ENCODE results near the gene FREM1. TPM values are rescaled to one million over a fixed set of nuclear protein-coding genes. Genes with fewer than 3 reads are reported as not detected.

Gene FREM1
- total RNA-seq, 1 donor from 2014 or later = 57.5 TPM

DNA sequence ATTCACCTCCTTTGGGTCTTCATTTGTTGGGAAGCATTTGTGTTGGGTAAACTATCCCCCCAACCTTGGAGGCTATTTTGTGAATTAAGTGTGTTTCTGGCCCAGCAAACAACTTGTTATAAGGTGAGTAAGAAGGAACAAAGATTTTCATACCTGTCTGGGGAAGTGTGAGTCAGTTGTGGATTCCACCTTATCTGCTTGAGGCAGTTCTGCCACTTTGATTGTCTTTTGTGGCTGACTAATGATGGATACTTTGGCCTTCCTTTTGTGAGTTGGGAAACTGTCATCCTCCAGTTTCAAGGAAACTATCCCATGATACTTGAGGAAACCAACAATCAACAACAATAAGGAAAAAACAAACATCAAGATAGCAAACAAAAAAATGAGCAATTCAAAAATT, 163.1 kb downstream of the FREM1 start:
- H3K4me1 Mint-ChIP-seq = peaks cover 6% of the 10 kb centered on the region
- peaks cover 44% of the 10 kb centered on the region for H3K36me3 Mint-ChIP-seq (ENCODE audit: low read depth)
- no peak overlapping the region for H3K4me3 Mint-ChIP-seq
- H3K9me3 Mint-ChIP-seq = peaks cover 3% of the 10 kb centered on the region
- TF ChIP-seq, protein P1, sequence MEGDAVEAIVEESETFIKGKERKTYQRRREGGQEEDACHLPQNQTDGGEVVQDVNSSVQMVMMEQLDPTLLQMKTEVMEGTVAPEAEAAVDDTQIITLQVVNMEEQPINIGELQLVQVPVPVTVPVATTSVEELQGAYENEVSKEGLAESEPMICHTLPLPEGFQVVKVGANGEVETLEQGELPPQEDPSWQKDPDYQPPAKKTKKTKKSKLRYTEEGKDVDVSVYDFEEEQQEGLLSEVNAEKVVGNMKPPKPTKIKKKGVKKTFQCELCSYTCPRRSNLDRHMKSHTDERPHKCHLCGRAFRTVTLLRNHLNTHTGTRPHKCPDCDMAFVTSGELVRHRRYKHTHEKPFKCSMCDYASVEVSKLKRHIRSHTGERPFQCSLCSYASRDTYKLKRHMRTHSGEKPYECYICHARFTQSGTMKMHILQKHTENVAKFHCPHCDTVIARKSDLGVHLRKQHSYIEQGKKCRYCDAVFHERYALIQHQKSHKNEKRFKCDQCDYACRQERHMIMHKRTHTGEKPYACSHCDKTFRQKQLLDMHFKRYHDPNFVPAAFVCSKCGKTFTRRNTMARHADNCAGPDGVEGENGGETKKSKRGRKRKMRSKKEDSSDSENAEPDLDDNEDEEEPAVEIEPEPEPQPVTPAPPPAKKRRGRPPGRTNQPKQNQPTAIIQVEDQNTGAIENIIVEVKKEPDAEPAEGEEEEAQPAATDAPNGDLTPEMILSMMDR (conservative IDR thresholded peaks at IDR 0.05) = no peak
- no peaks in the 10 kb centered on the region for H3K27me3 Mint-ChIP-seq (ENCODE audit: low read depth)
- no peak for DNase-seq (ENCODE audit: low read depth, low spot score)
- no peak overlapping the region for H3K27ac Mint-ChIP-seq (ENCODE audit: unreplicated experiment)

DNA sequence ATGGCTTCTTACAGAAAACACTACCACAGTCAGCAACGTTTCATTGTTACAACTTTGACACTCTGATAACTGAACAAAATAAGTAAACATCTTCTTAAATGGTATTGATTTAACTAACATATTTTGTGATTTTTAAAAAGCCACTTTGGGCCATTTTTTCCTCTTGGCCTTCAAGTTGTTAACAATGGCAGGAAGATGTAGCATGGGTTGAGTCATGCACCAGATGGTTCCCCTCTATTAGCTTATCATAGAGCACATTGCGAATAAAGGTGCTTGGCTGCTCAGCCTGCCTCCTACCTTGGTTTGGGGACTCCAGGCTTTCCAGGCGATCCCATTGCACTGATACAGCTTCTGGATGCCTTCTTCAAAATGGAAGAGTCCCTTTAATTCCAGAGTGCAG, 163.6 kb downstream of the FREM1 start:
- Mint-ChIP-seq H3K27me3 (ENCODE audit: low read depth) (no peaks in the 10 kb centered on the region), H3K4me1 (peaks cover 6% of the 10 kb centered on the region), H3K27ac (ENCODE audit: unreplicated experiment) (no peak overlapping the region), H3K4me3 (no peak overlapping the region), H3K9me3 (peaks cover 3% of the 10 kb centered on the region), H3K36me3 (ENCODE audit: low read depth) (peaks cover 43% of the 10 kb centered on the region)
- no peak for DNase-seq (ENCODE audit: low read depth, low spot score)
- TF ChIP-seq, protein P1 (conservative IDR thresholded peaks at IDR 0.05) = no peak

DNA sequence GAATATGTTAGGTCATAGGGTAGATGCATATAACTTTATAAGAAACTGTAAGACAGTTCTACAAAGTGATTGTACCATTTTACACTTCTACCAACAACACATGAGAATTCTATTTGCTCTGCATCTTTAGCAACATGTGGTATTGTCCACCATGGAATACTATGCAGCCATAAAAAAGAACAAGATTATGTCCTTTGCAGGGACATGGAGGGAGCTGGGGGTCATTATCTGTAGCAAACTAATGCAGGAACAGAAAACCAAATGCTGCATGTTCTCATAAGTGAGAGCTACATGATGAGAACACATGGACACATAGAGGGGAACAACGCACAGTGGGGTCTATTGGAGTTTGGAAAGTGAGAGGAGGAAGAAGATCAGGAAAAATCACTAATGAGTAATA, 165.5 kb downstream of the FREM1 start:
- Mint-ChIP-seq H3K36me3 (ENCODE audit: low read depth) (peaks cover 43% of the 10 kb centered on the region), H3K4me1 (peaks cover under 1% of the 10 kb centered on the region), H3K9me3 (peaks cover 3% of the 10 kb centered on the region), H3K4me3 (no peak overlapping the region), H3K27me3 (ENCODE audit: low read depth) (no peaks in the 10 kb centered on the region), H3K27ac (ENCODE audit: unreplicated experiment) (peak overlapping the region; percentile 50)
- TF ChIP-seq, protein P1 (conservative IDR thresholded peaks at IDR 0.05) = no peak
- no peak for DNase-seq (ENCODE audit: low read depth, low spot score)

GRCh38 chr9:14741369-14741768, 168.9 kb downstream of the FREM1 start:
- Mint-ChIP-seq H3K27ac (ENCODE audit: unreplicated experiment) (no peak overlapping the region), H3K27me3 (ENCODE audit: low read depth) (no peaks in the 10 kb centered on the region), H3K4me1 (no peaks in the 10 kb centered on the region), H3K9me3 (peaks cover 3% of the 10 kb centered on the region), H3K4me3 (no peak overlapping the region), H3K36me3 (ENCODE audit: low read depth) (peaks cover 22% of the 10 kb centered on the region)
- DNase-seq (ENCODE audit: low read depth, low spot score) = no peak
- TF ChIP-seq, protein P1 (conservative IDR thresholded peaks at IDR 0.05) = no peak

DNA sequence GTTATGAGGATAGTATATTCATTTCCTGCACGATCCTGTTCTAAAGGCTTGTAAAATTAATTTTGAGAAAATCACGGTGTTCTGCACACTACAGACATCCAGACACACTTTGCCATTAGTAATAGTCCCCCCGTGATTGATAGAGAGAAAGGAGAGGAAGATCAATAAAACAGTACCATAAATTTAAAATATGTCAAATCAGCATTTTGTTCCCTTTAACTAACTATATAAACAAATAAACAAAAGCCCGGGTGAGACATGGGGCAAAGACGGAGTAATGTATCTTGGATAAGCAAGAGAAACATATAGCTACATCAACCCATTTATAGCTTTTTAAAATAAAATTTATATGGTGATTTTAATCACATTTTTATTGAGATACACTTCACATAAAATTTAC, 177.1 kb downstream of the FREM1 start:
- DNase-seq (ENCODE audit: low read depth, low spot score) = no peak
- Mint-ChIP-seq H3K36me3 (ENCODE audit: low read depth) (peaks cover 19% of the 10 kb centered on the region), H3K9me3 (no peaks in the 10 kb centered on the region), H3K27ac (ENCODE audit: unreplicated experiment) (no peak overlapping the region), H3K4me1 (no peaks in the 10 kb centered on the region), H3K4me3 (no peak overlapping the region), H3K27me3 (ENCODE audit: low read depth) (no peaks in the 10 kb centered on the region)
- TF ChIP-seq, protein P1 (conservative IDR thresholded peaks at IDR 0.05) = no peak

Measured in neural crest cell (in vitro differentiated cells).